H1 (cell line): Measurements from ENCODE around the gene LRRC2. TPM values are rescaled to one million over a fixed set of nuclear protein-coding genes. Genes with fewer than 3 reads are reported as not detected.

ENCODE experiments used
- CTCF ChIA-PET: fragments of 300-600 bp; sonication (Branson Sonifier 250); formaldehyde crosslinking; loops from one replicate; lab custom pipeline; 2021; ENCODE audit not compliant: partially characterized antibody; lab: Charles Lee
- POLR2A ChIA-PET: fragments of 300-600 bp; sonication (Branson Sonifier 250); formaldehyde crosslinking; loops from one replicate; lab custom pipeline; 2021; ENCODE audit warnings: inconsistent platforms; ENCODE audit not compliant: partially characterized antibody; lab: Charles Lee
- DNase-seq, 2 experiments: peaks; one replicate each; pipeline versions ENCODE4 v3.0.0 to v3.0.0-alpha.2; 2010 to 2022; ENCODE audit warnings: low spot score in 2 of 2, low read depth in 1 of 2, mixed read lengths in 1 of 2
- FAIRE-seq: peaks from 2 replicates; lab custom pipeline; 2011; peaks lifted over from hg19 to GRCh38; lab: Jason Lieb, UNC
- H2AFZ ChIP-seq: 2 replicates; pipeline ENCODE4 v1.8.1; 2012; ENCODE audit warnings: low read length, inconsistent platforms
- H2AK5ac ChIP-seq: 2 replicates; pipeline ENCODE4 v1.6.1; 2013; ENCODE audit warnings: low read depth, low read length
- H2BK120ac ChIP-seq: replicated peaks from 2 replicates; pipeline ENCODE3; 2013; ENCODE audit warnings: low read depth, low read length, inconsistent platforms
- H2BK12ac ChIP-seq: 2 replicates; pipeline ENCODE4 v1.6.1; 2013; ENCODE audit warnings: low read depth, low read length
- H2BK15ac ChIP-seq: 2 replicates; pipeline ENCODE4 v1.6.1; 2013; ENCODE audit warnings: low read length
- H2BK20ac ChIP-seq: 2 replicates; pipeline ENCODE4 v1.6.1; 2013; ENCODE audit warnings: low read length
- H2BK5ac ChIP-seq: 2 replicates; pipeline ENCODE4 v1.6.1; 2013; ENCODE audit warnings: low read depth, low read length
- H3K14ac ChIP-seq: 2 replicates; pipeline ENCODE4 v1.6.1; 2013; ENCODE audit warnings: inconsistent platforms; ENCODE audit not compliant: insufficient read length
- H3K18ac ChIP-seq: 2 replicates; pipeline ENCODE4 v1.6.1; 2013; ENCODE audit warnings: low read length; ENCODE audit errors: extremely low read depth
- H3K23ac ChIP-seq: 2 replicates; pipeline ENCODE4 v1.6.1; 2013; ENCODE audit warnings: inconsistent platforms; ENCODE audit not compliant: insufficient read length
- H3K23me2 ChIP-seq: 2 replicates; pipeline ENCODE4 v1.6.1; 2013; ENCODE audit warnings: low read depth, low read length
- H3K27ac ChIP-seq: 2 replicates; pipeline ENCODE4 v1.6.1; 2011; ENCODE audit warnings: low read depth, low read length, inconsistent platforms
- H3K27me3 ChIP-seq, 4 experiments: replicated peaks in 1 of 4; 1 replicate in 1 of 4; 2 replicates in 3 of 4; pipeline versions ENCODE4 v1.6.1 to v1.8.1; 2011 to 2013; ENCODE audit warnings: low read length in 3 of 4, mild to moderate bottlenecking in 3 of 4, inconsistent platforms in 2 of 4, mixed read lengths in 2 of 4, moderate library complexity in 1 of 4; ENCODE audit not compliant: control insufficient read depth in 3 of 4, insufficient read depth in 3 of 4; ENCODE audit errors: extremely low read depth in 1 of 4
- H3K36me3 ChIP-seq, 4 experiments: 2 replicates each; pipeline versions ENCODE4 v1.6.1 to v1.8.1; 2011 to 2013; ENCODE audit warnings: mild to moderate bottlenecking in 4 of 4, low read length in 3 of 4, moderate library complexity in 2 of 4, control low read depth in 1 of 4, inconsistent platforms in 1 of 4; ENCODE audit not compliant: insufficient read depth in 4 of 4, control insufficient read depth in 2 of 4
- H3K4ac ChIP-seq: replicated peaks from 2 replicates; pipeline ENCODE3; 2013; ENCODE audit warnings: low read length, low read depth, mixed read lengths, inconsistent platforms; ENCODE audit not compliant: insufficient read length
- H3K4me1 ChIP-seq, 4 experiments: replicated peaks in 1 of 4; 1 replicate in 1 of 4; 2 replicates in 3 of 4; pipeline versions ENCODE4 v1.6.1 to v1.8.1; 2011 to 2013; ENCODE audit warnings: low read length in 3 of 4, inconsistent platforms in 2 of 4, mixed read lengths in 1 of 4; ENCODE audit not compliant: insufficient read depth in 4 of 4, control insufficient read depth in 3 of 4
- H3K4me2 ChIP-seq, 2 experiments: 2 replicates each; pipeline versions ENCODE4 v1.6.1 to v1.8.1; 2011 to 2013; ENCODE audit warnings: low read depth in 2 of 2, low read length in 2 of 2, control low read depth in 1 of 2, inconsistent platforms in 1 of 2, mild to moderate bottlenecking in 1 of 2; ENCODE audit not compliant: insufficient read depth in 1 of 2
- H3K4me3 ChIP-seq, 4 experiments: fragments of 200-600, 300-600 bp in 1 of 4; sonication (generic), shearing (Covaris generic), sonication (Bioruptor Twin) in 1 of 4; 2 replicates each; pipeline versions ENCODE4 v1.5.1 to v1.8.1; 2011 to 2016; ENCODE audit warnings: low read length in 4 of 4, low read depth in 3 of 4, control low read depth in 2 of 4, inconsistent platforms in 2 of 4, mild to moderate bottlenecking in 2 of 4, mixed read lengths in 1 of 4, moderate library complexity in 1 of 4; ENCODE audit not compliant: insufficient read depth in 2 of 4; ENCODE audit errors: extremely low read depth in 1 of 4
- H3K56ac ChIP-seq: replicated peaks from 2 replicates; pipeline ENCODE3; 2013; ENCODE audit warnings: low read depth, mild to moderate bottlenecking, mixed read lengths, low read length, inconsistent platforms; ENCODE audit not compliant: insufficient read length
- H3K79me1 ChIP-seq: 2 replicates; pipeline ENCODE4 v1.6.1; 2013; ENCODE audit warnings: low read depth, low read length, control low read depth
- H3K79me2 ChIP-seq, 2 experiments: 2 replicates each; pipeline versions ENCODE4 v1.6.1 to v1.8.1; 2012 to 2013; ENCODE audit warnings: low read length in 2 of 2, mild to moderate bottlenecking in 2 of 2, inconsistent platforms in 1 of 2; ENCODE audit not compliant: insufficient read depth in 2 of 2, control insufficient read depth in 1 of 2
- H3K9ac ChIP-seq, 4 experiments: replicated peaks in 1 of 4; 1 replicate in 1 of 4; 2 replicates in 3 of 4; pipeline versions ENCODE4 v1.6.1 to v1.8.1; 2011 to 2013; ENCODE audit warnings: low read depth in 3 of 4, low read length in 3 of 4, control low read depth in 2 of 4, mild to moderate bottlenecking in 2 of 4, moderate library complexity in 2 of 4, inconsistent platforms in 1 of 4; ENCODE audit errors: extremely low read depth in 1 of 4
- H3K9me3 ChIP-seq, 2 experiments: 2 replicates each; pipeline versions ENCODE4 v1.6.1 to v1.8.1; 2012 to 2013; ENCODE audit warnings: mild to moderate bottlenecking in 2 of 2, moderate library complexity in 2 of 2, control low read depth in 1 of 2, inconsistent platforms in 1 of 2, low read depth in 1 of 2, low read length in 1 of 2, mixed read lengths in 1 of 2; ENCODE audit not compliant: insufficient read depth in 2 of 2
- H4K20me1 ChIP-seq, 2 experiments: replicated peaks in 1 of 2; 2 replicates each; pipeline versions ENCODE3 to v1.8.1; 2011 to 2013; ENCODE audit warnings: inconsistent platforms in 2 of 2, low read length in 2 of 2, mild to moderate bottlenecking in 1 of 2; ENCODE audit not compliant: insufficient read depth in 2 of 2, control insufficient read depth in 1 of 2
- H4K5ac ChIP-seq: 2 replicates; pipeline ENCODE4 v1.6.1; 2013; ENCODE audit warnings: low read length, low read depth, mixed read lengths, inconsistent platforms; ENCODE audit not compliant: insufficient read length
- H4K8ac ChIP-seq: 2 replicates; pipeline ENCODE4 v1.8.0; 2013; ENCODE audit warnings: mild to moderate bottlenecking, moderate library complexity, low read length, inconsistent platforms; ENCODE audit not compliant: insufficient read depth; ENCODE audit errors: extremely low read depth
- H4K91ac ChIP-seq: replicated peaks from 2 replicates; pipeline ENCODE3; 2013; ENCODE audit warnings: low read length, mixed read lengths, inconsistent platforms; ENCODE audit not compliant: insufficient read length
- FOSL1 ChIP-seq: IDR thresholded peaks from 2 replicates; pipeline ENCODE4 v1.6.1; 2011; ENCODE audit warnings: mild to moderate bottlenecking, low read depth, low read length, moderate library complexity; ENCODE audit not compliant: insufficient read depth
- HDAC2 ChIP-seq, 2 experiments: fragments of 300-600 bp in 1 of 2; sonication (generic) in 1 of 2; IDR thresholded peaks; 2 replicates each; pipeline ENCODE4 v1.6.1; 2011 to 2012; ENCODE audit warnings: low read depth in 2 of 2, low read length in 2 of 2, mild to moderate bottlenecking in 2 of 2, moderate library complexity in 2 of 2, borderline replicate concordance in 1 of 2, inconsistent platforms in 1 of 2
- HDAC6 ChIP-seq: IDR thresholded peaks from one replicate; pipeline ENCODE4 v1.7.1; 2012; ENCODE audit warnings: low read depth, mild to moderate bottlenecking, inconsistent platforms, low read length, moderate library complexity
- JUN ChIP-seq: IDR thresholded peaks from 2 replicates; pipeline ENCODE4 v1.6.1; 2011; ENCODE audit warnings: low read depth, mild to moderate bottlenecking, improper control_type of control experiment, low read length
- JUND ChIP-seq: IDR thresholded peaks from 2 replicates; pipeline ENCODE4 v1.6.1; 2011; ENCODE audit warnings: mild to moderate bottlenecking, improper control_type of control experiment, low read length
- KDM4A ChIP-seq: IDR thresholded peaks from one replicate; pipeline ENCODE4 v1.7.1; 2012; ENCODE audit warnings: low read depth, mild to moderate bottlenecking, moderate library complexity, low read length, inconsistent platforms; ENCODE audit not compliant: severe bottlenecking
- POU5F1 ChIP-seq: IDR thresholded peaks from 2 replicates; pipeline ENCODE4 v1.6.1; 2011; ENCODE audit warnings: low read depth, mild to moderate bottlenecking, low read length, moderate library complexity
- RAD21 ChIP-seq, 2 experiments: IDR thresholded peaks in 1 of 2; conservative IDR thresholded peaks in 1 of 2; 2 replicates each; pipeline ENCODE4 v1.6.1; 2011; ENCODE audit warnings: low read depth in 2 of 2, low read length in 2 of 2, improper control_type of control experiment in 1 of 2, inconsistent platforms in 1 of 2, mild to moderate bottlenecking in 1 of 2, moderate library complexity in 1 of 2
- RFX5 ChIP-seq: IDR thresholded peaks from 2 replicates; pipeline ENCODE4 v1.6.1; 2011; ENCODE audit warnings: low read depth, low read length, improper control_type of control experiment, borderline replicate concordance
- TBP ChIP-seq: IDR thresholded peaks from 2 replicates; pipeline ENCODE4 v1.6.1; 2011; ENCODE audit warnings: low read depth, low read length, improper control_type of control experiment
- WGBS, 2 experiments: shearing (Covaris generic) in 1 of 2; methylation state at CpG; one replicate each; pipeline versions ENCODE4 v1.1.6 to v1.1.7; 2013 to 2015; ENCODE audit warnings: low lambda C conversion rate in 2 of 2, mixed read lengths in 2 of 2, inconsistent platforms in 1 of 2, low coverage in 1 of 2, missing lambda C conversion rate in 1 of 2; ENCODE audit not compliant: insufficient replicate concordance in 2 of 2, insufficient coverage in 1 of 2, insufficient read length in 1 of 2; ENCODE audit errors: extremely low coverage in 1 of 2, missing lambda C conversion rate in 1 of 2; 5-methylcytosine and 5-hydroxymethylcytosine counted together
- polyA plus RNA-seq, 7 experiments: library from polyadenylated mRNA; depleted of rRNA in 3 of 7; stranded (reverse) in 5 of 7; unstranded in 2 of 7; fragments of >200 nt in 5 of 7; fragments of 200-250 nt in 2 of 7; gene quantifications; 1 replicate in 5 of 7; 2 replicates in 1 of 7; 4 replicates in 1 of 7; pipeline versions ENCODE4 v1.2.1 to v1.2.3, GENCODE V29; 2011 to 2013; ENCODE audit warnings: missing spikeins in 2 of 7, mixed read lengths in 2 of 7
- total RNA-seq: library from RNA; stranded (reverse); fragmentation: NEBNext Ultra II Directional; extraction: Animal tissue kit (Norgen Biotek cat#: 25700); gene quantifications from 2 replicates; pipeline ENCODE4 v1.2.1, GENCODE V29; 2021

LRRC2 gene
- total and polyA plus RNA-seq, 2 of the 8 experiments (the other 6 are each of a cell fraction or from before 2014, with no cell fraction given), result 1.4 to 6.4 TPM

- POLR2A ChIA-PET, result interaction anchor here (0.9 to 4.0 kb wide), 6 partner anchors 9 to 170 kb away, joined by 3 to 49 read pairs (median 4); no protein-coding TSS in a partner anchor
- H3K4me2 ChIP-seq, result no peak overlapping the region
- no peak overlapping the region for H4K5ac ChIP-seq
- H3K23ac ChIP-seq, result no peak overlapping the region
- H3K23me2 ChIP-seq, result no peaks in the 10 kb centered on the region
- no peak overlapping the region for H3K4me3 ChIP-seq
- H2AFZ ChIP-seq, result no peak overlapping the region
- H3K36me3 ChIP-seq, result no peaks in the 10 kb centered on the region
- no peak overlapping the region for H4K91ac ChIP-seq
- H2BK15ac ChIP-seq, result no peak overlapping the region
- DNase-seq (peak in 1 of 2 experiments; percentile 8), FAIRE-seq (no peak)
- no peak overlapping the region for H2BK20ac ChIP-seq
- CTCF ChIA-PET, result interaction anchor here (1.2 to 5.7 kb wide), 20 partner anchors 9 to 344 kb away, joined by 3 to 82 read pairs (median 16); partner anchors contain the start of genes ALS2CL and RTP3
- no peak overlapping the region for H3K14ac ChIP-seq
- H3K27me3 ChIP-seq, result no peaks in the 10 kb centered on the region; a peak in 2 of 7 replicates
- no peak overlapping the region for H2BK12ac ChIP-seq
- 0 out of 2 replicates have a peak overlapping the region, but pooled peaks have one; percentile 20 for H4K8ac ChIP-seq
- H2BK120ac ChIP-seq, result no peak overlapping the region
- H3K27ac ChIP-seq, result no peak overlapping the region
- no peaks in the 10 kb centered on the region for H3K79me1 ChIP-seq
- no peak overlapping the region for H3K9ac ChIP-seq
- 89% methylated on average over 6 of the region's 6 CpGs; no CpG with 5 or more reads in 1 of the 2 experiments for WGBS, 2 experiments
- no peak overlapping the region for H3K18ac ChIP-seq
- no peaks in the 10 kb centered on the region for H3K79me2 ChIP-seq
- H3K9me3 ChIP-seq, result peaks cover 0 to 10% of the 10 kb centered on the region in 2 experiments; a peak in 2 of 4 replicates
- peaks cover 4 to 8% (median 6%) of the 10 kb centered on the region in 4 experiments; a peak in 6 of 7 replicates for H3K4me1 ChIP-seq
- H4K20me1 ChIP-seq, result no peaks in the 10 kb centered on the region
- no peak overlapping the region for H2AK5ac ChIP-seq
- H2BK5ac ChIP-seq, result no peak overlapping the region
- no peak overlapping the region for H3K4ac ChIP-seq
- no peak overlapping the region for H3K56ac ChIP-seq
- TF ChIP-seq HDAC6, result no peak
- TF ChIP-seq RAD21 (IDR thresholded peaks at IDR 0.05 in 1 of 2, conservative IDR thresholded peaks at IDR 0.05 in 1 of 2; ENCODE audit: low read depth in 2 of 2, low read length in 2 of 2), result no peak
- no peak for TF ChIP-seq JUN
- no peak for TF ChIP-seq TBP
- no peak for TF ChIP-seq JUND
- no peak for TF ChIP-seq POU5F1
- no peak for TF ChIP-seq KDM4A
- TF ChIP-seq RFX5, result no peak
- TF ChIP-seq HDAC2 (IDR thresholded peaks at IDR 0.05; ENCODE audit: borderline replicate concordance in 1 of 2, low read depth in 2 of 2, low read length in 2 of 2), result no peak
- TF ChIP-seq FOSL1, result no peak
These were observed 75.6 kb downstream of the LRRC2 start for GRCh38 chr3:46490338-46491084.
